ENCODE results near the gene WDFY1.
"Not testable (repeated sequence)": the region's sequence is repeated elsewhere in the genome, so short reads cannot be mapped to it uniquely, and the experiment has no call there.

Gene WDFY1

DNA sequence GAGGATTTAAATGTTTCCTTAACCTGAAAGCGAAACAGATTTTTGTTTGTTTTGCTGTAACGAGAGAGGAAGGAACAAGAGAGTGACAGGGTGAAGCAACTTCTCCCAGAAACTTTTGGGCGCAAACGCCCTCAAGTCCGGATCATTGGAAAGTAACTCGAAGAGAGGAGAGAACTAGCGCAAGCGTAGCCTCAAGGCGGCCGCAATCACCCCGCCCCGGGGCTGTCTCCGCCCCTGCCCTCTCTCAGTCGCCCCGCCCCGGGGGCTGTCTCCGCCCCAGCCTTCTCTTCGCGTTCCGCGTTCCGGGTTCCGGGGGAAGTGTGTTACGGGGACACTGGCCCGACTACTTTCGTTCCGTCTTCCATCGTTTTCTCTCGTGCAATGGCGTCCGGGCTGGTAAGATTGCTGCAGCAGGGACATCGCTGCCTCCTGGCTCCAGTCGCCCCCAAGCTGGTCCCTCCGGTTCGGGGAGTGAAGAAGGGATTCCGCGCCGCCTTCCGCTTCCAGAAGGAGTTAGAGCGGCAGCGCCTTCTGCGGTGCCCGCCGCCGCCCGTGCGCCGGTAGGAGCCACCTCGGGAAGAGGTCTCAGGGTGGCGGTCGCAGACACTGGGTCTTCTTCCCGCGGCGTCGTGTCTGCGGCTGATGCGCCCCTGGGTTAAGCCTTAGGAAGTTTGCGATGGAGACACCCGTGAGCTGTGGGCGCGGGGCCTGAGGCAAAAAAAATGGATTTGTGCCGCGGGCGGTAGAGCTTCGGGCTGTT is 12.1 kb upstream of the WDFY1 start, which contains the start of gene MRPL44:
MRPL44 (plus strand) TSS at position 372 of the 760 bp plus-strand sequence; CDS start at position 382, 10 bp downstream.
- DNase-seq (ENCODE audit: low read depth, low spot score) = peak; percentile 87

DNA sequence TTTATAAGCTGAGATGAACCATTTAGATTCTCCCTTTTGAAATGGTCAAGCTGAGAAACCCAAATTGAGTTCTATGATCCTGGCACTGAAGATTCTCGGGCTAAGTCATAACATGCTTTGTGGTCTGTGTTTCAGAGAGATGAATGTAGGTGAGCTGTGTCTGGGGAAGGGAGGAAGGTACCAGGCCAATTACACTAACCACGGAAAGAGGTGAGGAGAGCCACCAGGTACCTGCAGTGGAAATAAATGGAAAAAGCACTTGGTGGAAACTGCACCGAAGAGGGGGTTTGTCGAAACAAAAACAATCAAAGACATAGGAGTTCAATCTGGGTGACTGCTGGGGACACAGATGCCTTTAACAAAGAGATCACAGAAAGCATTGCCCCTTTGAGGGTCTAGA is 11.2 kb upstream of the WDFY1 start:
- DNase-seq (ENCODE audit: low read depth, low spot score) = no peak

DNA sequence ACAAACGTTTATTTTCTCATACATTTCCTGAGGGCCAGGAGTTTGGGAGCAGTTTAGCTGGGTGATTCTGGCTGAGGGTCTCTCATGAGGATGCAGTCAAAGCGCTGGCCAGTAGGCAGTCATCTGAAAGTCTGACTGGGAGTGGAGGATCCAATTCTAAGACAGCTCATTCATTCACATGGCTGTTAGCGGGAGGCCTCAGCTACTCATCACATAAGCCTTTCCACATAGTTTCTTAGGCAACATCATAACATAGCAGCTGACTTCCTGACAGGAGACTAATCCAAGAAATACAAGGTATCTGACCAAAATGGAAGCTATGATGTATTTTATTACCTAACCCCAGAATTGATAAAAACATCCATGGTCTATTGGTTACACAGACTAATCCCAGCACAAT is 9.3 kb upstream of the WDFY1 start:
- DNase-seq (ENCODE audit: low read depth, low spot score) = no peak

DNA sequence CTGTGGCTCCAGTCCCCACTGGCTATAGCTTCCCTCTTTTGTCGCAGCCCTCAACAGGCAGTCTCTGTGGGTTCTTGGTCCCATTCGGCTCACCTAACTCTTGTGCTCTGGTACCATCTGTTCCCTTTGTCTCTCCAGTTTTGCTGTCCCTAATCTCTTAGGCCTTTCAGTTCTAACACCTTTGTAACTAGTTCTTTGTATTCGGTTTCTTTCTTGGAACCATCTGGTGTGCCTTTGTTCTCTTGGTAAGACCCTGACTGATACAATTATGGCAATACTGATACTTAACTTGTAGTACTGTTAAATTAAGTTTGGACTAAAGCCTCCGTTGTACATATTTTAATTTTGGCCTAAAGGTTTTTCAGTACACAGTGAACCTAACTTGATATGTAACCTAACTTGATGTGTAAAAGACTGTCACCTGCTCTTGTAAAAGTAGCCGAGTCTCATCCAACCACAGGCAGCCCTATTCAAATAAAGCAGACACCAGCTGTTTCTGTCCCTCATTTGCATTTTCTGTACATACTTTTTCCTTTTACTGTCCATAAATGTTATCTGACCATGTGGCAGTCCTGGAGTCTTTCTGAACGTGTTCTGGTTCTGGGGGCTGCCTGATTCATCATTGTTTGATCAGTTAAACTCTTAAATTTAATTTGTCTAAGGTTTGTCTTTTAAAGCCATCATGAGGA is 7.3 kb upstream of the WDFY1 start:
- DNase-seq (ENCODE audit: low read depth, low spot score) = no peak

DNA sequence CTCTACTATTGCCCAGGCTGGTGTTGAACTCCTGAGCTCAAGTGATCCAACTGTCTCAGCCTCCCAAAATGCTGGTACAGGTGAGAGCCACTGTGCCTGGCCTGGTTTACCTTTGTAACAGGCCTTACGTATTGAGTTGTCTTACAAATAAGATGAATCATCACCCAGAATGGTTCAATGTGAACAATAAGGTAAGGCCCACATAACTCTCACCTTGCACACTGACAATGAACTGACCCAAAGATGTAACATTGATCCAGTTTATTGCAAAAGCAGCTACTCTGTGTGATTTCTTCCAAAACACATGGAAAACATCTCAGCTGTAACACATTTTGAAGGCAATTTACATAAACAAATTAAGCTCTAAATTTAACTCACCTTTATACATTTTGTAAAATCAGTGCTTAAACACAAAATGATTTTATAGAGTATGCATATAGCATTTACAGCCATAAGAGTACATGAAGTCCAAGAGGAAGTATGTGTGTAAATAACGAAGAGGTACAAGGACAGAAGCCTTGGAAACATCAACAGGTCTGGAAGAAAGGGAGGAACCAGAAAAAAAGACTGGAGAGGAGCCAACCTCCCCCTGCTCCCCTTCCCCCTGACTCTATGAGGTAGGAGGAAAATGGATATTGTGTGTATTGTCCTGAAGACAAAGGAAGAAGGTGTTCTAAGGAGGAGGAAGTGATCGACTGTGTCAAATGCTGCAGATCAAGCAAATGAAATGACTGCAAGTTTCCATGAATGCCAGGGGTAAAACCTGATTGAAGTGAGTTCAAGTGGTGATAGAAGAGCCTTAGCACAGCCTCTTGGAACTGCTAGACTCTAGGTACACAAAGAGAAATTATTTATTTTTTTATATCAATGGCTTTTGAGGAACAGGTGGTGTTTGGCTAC is 5.6 kb upstream of the WDFY1 start:
- DNase-seq (ENCODE audit: low read depth, low spot score) = no peak

DNA sequence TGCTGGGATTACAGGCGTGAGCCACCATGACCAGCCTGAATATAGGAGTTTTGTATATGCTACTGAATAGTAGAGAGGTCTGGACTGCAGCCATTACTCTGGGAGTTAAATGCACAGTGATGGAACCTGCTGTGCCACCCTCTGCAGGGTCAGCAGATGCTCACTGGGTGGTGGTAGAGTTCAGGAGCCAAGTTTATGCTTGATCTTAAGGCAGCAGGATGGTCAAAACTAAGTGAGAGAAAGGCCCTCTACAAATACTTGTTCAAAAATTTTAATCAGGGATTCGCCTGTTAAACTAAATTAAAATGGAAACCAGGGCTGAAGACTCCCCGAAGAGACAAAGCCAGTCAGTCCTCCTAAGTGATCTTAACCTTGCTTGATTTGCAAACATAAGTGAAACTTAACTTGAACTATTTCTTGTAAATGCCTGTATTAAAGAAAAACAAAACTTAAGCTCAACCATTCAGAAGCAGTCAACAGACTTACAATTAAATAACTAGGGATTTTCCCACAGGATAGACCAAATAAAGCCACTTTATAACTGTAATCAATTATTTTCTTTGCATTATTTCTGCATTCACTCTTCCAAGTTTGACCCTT is 4.2 kb upstream of the WDFY1 start:
- no peak for DNase-seq (ENCODE audit: low read depth, low spot score)

DNA sequence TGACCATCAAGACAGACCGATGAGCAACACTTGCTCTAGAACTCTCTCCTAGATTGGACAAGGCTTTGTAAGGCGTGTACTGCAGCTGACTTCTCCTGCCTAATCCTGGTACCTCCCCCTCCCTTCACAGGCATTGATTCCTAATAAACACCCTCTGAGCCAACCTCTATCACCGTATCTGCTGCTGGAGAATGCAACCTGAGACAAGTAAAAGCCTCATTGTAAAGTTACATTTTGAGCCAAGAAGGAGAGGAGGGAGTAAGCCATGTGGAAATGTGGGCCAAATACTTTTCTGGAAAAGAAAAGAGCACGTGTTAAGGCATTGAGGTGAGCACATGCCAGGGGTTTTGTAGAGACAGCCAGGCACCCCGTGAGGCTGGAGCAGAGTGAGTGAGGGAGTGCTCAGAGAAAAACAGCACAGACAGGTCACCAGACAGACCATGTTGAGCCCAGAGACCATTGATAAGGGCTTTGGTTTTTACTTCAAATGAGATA is 2.6 kb upstream of the WDFY1 start:
- DNase-seq (ENCODE audit: low read depth, low spot score) = no peak

DNA sequence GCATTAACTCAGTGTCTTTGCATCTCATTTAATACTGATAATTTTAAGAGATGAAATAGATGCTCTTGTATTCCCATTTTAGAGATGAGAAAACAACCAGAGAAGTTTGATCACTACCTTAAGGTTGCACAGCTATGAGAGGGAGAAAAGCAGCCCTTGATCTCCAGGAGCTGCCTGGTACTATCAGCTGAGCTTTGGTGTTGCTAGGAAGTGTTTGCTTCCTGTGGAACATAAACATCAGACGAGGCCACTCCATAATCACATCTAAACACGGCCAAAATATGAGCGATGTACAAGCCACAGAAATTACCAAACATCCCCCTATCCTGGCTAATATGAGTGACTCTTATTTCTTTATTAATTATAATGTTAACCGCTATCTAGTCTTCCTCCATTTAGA is 620 bp upstream of the WDFY1 start:
- no peak for DNase-seq (ENCODE audit: low read depth, low spot score)

DNA sequence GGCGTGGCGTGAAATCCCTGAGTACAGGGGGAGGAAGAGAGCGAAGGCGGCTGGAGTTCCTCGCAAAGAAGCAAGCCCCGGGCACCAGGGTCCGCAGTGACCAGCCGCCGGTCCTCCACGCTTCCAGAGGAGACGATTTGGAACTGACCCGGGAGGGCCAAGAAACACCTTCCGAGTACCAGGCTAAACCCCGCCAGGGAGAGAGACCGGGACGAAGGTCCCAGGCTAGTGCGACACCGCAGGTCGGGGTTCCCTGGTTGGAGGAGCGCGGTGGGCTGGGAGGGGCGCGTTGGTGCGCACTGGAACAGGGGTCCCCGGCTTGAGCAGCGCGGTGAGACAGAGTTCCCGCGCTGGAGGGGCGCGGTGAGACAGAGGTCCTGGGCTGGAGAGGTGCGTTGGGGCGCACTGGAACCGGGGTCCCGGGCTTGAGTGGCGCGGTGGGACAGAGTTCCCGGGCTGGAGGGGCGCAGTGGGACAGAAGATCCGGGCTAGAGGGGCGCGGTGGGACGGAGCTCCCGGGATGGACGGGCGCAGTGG is 901 bp downstream of the WDFY1 start:
- no peak for DNase-seq (ENCODE audit: low read depth, low spot score)

DNA sequence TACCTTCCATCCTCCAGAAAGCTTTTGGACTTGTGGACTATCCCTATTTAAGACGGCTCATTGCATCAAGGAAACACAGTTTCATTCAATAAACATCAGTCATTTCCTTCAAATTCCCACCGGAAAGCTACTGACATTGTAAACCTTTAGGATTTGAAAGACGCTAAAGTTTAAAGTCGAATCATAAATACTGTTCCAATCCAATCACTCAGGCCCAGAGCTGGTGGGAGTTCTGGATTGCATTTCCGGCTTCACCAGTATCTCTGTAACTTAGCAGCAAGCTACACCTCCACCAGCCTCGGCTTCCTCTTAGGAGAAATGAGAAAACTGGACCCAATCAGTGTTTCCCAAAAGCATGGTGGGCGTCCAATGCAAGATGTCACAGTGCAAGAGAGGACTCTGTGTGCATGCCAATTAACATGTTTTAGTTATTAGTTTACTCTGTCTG is 1.6 kb downstream of the WDFY1 start:
- no peak for DNase-seq (ENCODE audit: low read depth, low spot score)

DNA sequence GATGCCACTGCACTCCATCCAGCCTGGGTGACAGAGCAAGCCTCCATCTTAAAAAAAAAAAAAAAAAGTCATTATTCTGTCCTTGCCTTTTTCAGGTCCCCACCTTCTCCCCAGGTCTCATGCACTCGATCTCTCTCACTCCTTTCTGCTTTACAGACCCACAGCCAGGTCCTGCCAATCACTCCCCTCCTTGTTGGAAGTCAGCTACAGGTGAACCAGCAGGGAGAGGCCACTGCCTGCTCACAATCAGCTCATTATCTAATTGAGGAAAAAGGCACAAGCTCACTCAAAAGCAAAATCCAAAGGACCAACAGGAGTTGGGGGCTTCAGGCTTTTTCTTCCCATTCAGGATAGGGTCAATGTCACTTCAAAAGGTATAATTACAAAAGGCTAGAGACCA is 2.0 kb downstream of the WDFY1 start:
- DNase-seq (ENCODE audit: low read depth, low spot score) = no peak

DNA sequence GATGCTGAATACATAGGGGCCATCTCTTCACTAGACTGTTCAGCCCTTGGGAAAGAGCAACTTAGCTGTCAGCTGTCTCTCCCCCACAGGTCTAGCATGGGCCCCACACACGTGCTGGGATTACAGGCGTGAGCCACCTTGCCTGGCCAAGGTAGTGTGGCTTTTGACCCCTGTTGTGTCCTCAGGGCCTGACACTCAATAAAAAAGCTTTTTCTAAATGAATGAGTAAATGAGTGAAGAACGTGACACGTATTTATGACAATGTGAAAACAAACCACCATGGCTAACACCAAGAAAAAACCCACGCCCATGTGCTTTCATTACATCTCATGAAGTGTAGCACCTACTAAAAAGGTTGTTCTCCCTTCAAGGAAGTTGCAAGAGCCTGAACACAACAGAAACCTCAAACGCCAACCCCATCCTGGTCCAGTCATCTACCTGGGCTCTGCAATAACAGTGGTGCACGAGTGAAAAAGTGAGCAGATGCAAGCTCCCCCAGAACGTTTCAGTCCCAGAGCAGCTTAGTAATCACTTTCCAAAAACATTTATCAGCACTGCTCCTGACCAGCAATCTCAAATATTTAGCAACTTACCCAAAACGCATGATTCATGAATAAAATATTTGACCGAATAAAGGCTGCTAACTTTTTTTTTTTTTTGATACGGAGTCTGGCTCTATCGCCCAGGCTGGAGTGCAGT is 3.4 kb downstream of the WDFY1 start:
- no peak for DNase-seq (ENCODE audit: low read depth, low spot score)

DNA sequence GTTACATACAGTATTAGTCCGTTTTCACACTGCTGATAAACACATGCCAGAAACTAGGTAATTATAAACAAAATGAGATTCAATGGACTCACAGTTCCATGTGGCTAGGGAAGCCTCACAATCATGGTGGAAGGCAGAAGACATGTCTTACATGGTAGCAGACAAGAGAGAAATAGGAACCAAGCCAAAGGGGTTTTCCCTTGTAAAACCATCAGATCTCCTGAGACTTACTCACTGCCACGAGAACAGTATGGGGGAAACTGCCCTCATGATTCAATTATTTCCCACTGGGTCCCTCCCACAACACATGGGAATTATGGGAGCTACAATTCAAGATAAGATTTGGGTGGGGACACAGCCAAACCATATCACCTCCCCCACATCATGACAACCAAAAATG is 5.7 kb downstream of the WDFY1 start:
- DNase-seq (ENCODE audit: low read depth, low spot score) = not testable (repeated sequence)

DNA sequence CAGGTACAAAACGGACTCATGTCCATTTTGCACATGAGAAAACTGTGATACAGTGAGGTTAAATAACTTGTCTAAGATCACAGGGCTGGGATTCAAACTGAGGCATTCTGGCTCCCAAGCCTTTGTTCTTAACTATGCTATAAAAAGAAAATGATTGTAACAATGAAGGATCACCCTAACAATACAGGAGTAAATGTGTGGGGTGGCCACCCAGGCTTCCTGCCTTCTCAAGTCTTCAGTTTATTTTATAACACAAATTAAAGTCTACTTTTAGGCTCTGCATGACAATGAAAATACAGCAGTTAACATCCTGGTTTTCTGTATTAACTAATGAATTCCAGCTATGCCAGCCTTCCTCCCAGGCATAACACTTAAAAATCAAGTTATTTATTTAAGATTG is 7.6 kb downstream of the WDFY1 start:
- no peak for DNase-seq (ENCODE audit: low read depth, low spot score)

DNA sequence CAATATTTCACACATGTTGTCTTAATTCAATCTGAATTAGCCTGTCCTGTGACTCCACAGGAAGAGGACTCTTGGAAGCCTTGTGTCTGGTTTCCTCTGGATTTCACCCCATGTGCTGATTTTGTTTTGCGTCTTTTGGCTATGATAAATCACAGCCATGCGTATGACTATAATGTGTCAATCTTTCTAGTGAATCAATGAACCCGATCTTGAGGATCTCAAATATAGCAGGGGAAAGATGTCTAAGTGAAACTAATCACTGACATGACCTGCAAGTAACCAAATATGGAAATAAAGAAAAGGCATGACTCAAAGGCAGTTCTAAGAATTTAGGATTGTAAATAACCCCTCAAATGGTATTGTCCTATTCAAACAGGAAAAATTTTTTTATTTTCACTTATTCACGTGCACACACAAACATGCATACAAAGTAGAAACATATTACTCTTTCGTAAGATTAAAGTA is 8.2 kb downstream of the WDFY1 start:
- DNase-seq (ENCODE audit: low read depth, low spot score) = no peak

DNA sequence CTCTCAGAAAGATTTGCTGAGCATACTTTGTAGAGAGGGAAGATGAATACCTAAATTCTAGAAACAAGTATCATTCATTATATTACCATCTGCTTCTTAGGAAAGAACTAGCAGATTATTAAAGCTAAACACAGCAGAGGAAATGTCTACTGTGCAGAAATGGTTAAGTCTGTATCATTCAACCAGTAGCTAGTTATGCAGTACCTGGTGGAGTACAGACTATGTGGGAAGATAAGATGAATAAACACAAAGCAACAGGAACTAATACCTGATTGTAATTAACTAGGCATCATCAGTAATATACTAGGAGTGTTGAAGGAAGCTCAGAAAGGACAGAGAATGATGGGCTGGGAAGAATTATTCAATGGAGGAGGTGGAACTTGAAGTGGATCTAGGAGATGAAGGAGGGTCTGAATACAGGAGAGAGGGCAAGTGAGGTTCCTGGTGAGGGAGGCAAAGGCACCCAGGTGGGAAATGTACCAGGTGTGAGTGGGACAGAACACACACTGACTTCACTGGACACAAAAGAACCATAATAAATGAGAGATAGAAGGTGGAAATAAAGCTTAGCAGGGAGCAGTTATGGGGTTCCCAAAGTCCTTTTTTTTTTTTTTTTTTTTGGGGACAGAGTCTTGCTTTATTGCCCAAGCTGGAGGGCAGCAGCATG is 9.5 kb downstream of the WDFY1 start:
- no peak for DNase-seq (ENCODE audit: low read depth, low spot score)

DNA sequence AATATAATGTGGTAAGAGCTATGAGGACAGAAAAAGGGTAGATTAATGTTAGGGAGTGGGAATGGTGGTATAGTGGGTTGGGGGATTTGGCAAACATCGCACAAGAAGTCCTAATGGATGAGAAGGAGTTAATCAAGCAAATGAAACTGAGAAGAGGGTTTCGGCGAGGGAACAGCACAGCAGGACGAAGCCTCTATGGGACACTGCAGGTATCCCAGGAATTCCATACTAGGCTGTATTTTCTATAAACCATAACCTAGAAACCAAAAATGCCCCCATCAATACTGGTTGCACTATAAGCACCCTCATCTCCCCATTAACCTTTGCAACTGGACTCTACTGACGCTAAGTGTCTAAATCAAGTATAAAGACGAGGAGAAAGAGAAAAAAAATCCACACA is 10.3 kb downstream of the WDFY1 start:
- no peak for DNase-seq (ENCODE audit: low read depth, low spot score)

DNA sequence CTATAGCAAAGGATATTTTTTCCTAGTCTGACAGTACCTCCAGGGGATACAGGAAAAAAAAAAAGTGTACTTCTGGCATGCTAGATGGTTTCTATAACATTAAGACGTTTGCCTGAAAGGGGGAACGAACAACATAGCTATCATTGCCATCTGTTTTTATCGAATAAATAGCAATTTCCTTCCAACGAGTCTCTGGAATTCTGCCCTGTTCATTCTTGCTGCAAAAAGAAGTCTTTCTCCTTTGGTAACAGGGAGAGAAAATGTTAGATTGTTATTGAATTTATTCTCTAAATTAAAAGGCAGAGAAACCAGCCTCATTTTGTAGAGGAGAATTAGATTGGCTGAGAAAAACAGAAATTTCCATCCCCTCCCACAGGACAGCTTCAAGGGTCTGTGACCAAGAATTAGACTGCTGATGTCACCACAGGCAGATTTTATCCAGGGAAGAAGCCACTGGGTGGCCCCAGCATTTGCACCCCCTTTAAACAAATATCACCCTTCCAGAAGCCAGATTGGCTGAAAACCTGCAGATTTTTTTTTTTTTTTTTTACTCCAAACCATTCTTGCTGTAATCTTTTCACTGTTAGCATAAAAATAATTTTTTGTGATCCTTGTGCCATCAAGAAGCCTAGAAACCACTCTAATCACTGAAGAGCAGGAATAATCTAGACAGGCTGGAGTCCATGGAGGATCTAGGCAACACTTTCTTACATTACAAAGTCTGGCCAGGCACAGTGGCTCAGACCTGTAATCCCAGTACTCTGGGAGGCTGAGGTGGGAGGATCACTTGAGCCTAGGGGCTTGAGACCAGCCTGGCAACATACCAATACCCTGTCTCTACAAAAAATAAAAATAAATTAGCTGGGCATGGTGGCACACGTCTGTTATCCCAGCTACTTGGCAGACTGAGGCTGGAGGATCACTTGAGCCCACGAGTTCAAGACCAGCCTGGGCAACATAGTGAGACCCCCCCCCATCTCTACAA is 12.0 kb downstream of the WDFY1 start:
- no peak for DNase-seq (ENCODE audit: low read depth, low spot score)

Data from brain pericyte (primary cell).